GM12873 (cell line): ENCODE results near the gene RASSF7.

ENCODE experiments used
- TF ChIP-seq, protein P1 (sequence below): IDR thresholded peaks from 2 replicates; pipeline ENCODE4 v1.5.1; 2012; ENCODE audit warnings: low read depth, mild to moderate bottlenecking, moderate library complexity, low read length, control low read depth; ENCODE audit not compliant: insufficient read depth; ENCODE audit errors: missing control alignments

RASSF7 gene

DNA sequence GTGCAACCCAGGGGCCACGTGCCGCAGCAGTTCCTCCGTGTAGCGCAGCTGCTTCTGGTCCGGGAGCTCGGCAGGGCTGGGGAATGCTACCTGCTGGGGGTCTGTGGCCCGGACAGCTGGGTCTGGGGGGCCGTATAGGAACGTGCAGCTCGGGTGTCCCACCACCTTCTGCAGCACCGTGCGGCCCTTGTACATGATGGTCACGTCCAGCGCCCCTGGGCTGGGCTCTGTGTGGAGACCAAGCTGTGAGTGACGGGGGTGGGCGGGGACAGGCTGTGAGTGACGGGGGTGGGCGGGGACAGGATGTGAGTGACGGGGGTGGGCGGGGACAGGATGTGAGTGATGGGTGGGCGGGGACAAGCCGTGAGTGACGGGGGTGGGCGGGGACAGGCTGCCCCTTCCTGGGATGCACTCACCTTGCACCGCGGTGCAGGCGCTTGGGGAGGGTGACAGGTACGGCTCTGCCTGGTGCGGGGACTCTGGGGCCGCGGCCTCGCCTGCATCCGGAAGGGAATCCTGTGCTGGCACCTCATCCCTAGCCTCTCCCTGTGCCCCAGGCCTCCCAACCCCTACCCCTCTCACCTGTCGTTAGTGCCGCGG is 52.7 kb downstream of the RASSF7 start:
- TF ChIP-seq, protein P1, sequence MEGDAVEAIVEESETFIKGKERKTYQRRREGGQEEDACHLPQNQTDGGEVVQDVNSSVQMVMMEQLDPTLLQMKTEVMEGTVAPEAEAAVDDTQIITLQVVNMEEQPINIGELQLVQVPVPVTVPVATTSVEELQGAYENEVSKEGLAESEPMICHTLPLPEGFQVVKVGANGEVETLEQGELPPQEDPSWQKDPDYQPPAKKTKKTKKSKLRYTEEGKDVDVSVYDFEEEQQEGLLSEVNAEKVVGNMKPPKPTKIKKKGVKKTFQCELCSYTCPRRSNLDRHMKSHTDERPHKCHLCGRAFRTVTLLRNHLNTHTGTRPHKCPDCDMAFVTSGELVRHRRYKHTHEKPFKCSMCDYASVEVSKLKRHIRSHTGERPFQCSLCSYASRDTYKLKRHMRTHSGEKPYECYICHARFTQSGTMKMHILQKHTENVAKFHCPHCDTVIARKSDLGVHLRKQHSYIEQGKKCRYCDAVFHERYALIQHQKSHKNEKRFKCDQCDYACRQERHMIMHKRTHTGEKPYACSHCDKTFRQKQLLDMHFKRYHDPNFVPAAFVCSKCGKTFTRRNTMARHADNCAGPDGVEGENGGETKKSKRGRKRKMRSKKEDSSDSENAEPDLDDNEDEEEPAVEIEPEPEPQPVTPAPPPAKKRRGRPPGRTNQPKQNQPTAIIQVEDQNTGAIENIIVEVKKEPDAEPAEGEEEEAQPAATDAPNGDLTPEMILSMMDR, result no peak
